Thyroid gland (tissue), 4 donors: ENCODE measurements around the gene UBE2B. TPM values are rescaled to one million over a fixed set of nuclear protein-coding genes. Genes with fewer than 3 reads are reported as not detected.
"Not testable (repeated sequence)": the region's sequence is repeated elsewhere in the genome, so short reads cannot be mapped to it uniquely, and the experiment has no call there.

Experiments used
- DNase-seq, 2 donors: peaks; one replicate each; pipeline ENCODE4 v3.0.0-alpha.2; 2019
- H3K27ac ChIP-seq, 3 donors: fragments of 200-600 bp; sonication (generic); 1 replicate in 2 of 3; 2 replicates in 1 of 3; pipeline ENCODE4 v1.5.1; 2016 to 2019; ENCODE audit warnings: mild to moderate bottlenecking in 1 of 3, moderate library complexity in 1 of 3
- H3K27me3 ChIP-seq: fragments of 200-600 bp; sonication (generic); one replicate; pipeline ENCODE4 v1.5.1; 2019
- H3K36me3 ChIP-seq, 2 donors: fragments of 200-600 bp; sonication (generic); one replicate each; pipeline ENCODE4 v1.5.1; 2016 to 2019
- H3K4me1 ChIP-seq, 2 donors: fragments of 200-600 bp; sonication (generic); one replicate each; pipeline ENCODE4 v1.5.1; 2017 to 2019
- H3K4me3 ChIP-seq, 3 donors: fragments of 200-600 bp; sonication (generic); replicated peaks in 1 of 3; 1 replicate in 2 of 3; 2 replicates in 1 of 3; pipeline ENCODE4 v1.5.1; 2016; ENCODE audit warnings: mild to moderate bottlenecking in 1 of 3
- H3K9me3 ChIP-seq: fragments of 200-600 bp; sonication (generic); one replicate; pipeline ENCODE4 v1.5.1; 2017
- POLR2A ChIP-seq, 2 donors: fragments of 450-650 bp; IDR thresholded peaks; one replicate each; pipeline ENCODE4 v1.6.1; 2017; ENCODE audit warnings: antibody characterized with exemption in 2 of 2, mild to moderate bottlenecking in 2 of 2, moderate library complexity in 1 of 2
- WGBS, 2 donors: methylation state at CpG; one replicate each; pipeline ENCODE4 v1.1.5; 2017; 5-methylcytosine and 5-hydroxymethylcytosine counted together
- intact Hi-C: fragments of 100-400 bp; cut with DNase I; formaldehyde crosslinking; loops from one replicate; pipeline ENCODE4 v1.15.1; 2023
- total RNA-seq, 4 donors: library from RNA; depleted of rRNA; stranded (reverse); fragments of >200 nt; gene quantifications; one replicate each; pipeline ENCODE4 v1.2.3, GENCODE V29; 2016
- TF ChIP-seq, protein P1 (sequence below), 6 experiments: fragments of 200-600 bp in 3 of 6; fragments of 450-650 bp in 3 of 6; sonication (generic) in 3 of 6; IDR thresholded peaks; one replicate each; pipeline ENCODE4 v1.5.1; 2016 to 2019; ENCODE audit warnings: antibody characterized with exemption in 6 of 6, mild to moderate bottlenecking in 2 of 6, inconsistent platforms in 1 of 6, moderate library complexity in 1 of 6

UBE2B gene
- total RNA-seq, 4 donors from 2014 or later: 36.8 to 83.2 (median 41.2) TPM

DNA sequence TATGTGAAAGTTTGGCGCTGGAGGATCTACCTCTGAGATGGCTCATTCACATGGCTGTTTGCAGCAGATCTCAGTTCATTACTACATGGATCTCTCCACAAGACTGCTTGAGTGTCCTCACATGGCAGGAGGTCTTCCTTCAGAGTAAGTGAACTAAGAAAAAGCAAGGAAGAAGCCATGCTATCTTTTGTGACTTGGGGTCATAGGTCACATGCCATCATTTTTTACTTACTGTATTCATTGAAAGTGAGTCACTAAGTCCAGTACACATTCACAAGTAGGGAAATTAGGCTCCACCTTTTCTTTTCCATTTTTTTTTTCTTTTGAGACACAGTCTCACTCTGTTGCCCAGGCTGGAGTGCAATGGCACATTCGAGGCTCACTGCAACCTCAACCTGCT lies 49.0 kb downstream of the UBE2B start:
- TF ChIP-seq, protein P1, sequence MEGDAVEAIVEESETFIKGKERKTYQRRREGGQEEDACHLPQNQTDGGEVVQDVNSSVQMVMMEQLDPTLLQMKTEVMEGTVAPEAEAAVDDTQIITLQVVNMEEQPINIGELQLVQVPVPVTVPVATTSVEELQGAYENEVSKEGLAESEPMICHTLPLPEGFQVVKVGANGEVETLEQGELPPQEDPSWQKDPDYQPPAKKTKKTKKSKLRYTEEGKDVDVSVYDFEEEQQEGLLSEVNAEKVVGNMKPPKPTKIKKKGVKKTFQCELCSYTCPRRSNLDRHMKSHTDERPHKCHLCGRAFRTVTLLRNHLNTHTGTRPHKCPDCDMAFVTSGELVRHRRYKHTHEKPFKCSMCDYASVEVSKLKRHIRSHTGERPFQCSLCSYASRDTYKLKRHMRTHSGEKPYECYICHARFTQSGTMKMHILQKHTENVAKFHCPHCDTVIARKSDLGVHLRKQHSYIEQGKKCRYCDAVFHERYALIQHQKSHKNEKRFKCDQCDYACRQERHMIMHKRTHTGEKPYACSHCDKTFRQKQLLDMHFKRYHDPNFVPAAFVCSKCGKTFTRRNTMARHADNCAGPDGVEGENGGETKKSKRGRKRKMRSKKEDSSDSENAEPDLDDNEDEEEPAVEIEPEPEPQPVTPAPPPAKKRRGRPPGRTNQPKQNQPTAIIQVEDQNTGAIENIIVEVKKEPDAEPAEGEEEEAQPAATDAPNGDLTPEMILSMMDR (IDR thresholded peaks at IDR 0.05): no peak
- no peak for TF ChIP-seq POLR2A (IDR thresholded peaks at IDR 0.05)
- no peak for DNase-seq
- Histone ChIP-seq H3K4me1 (no peaks in the 10 kb centered on the region), H3K4me3 (no peak overlapping the region), H3K9me3 (no peaks in the 10 kb centered on the region), H3K36me3 (no peaks in the 10 kb centered on the region), H3K27me3 (no peaks in the 10 kb centered on the region), H3K27ac (no peak overlapping the region)
- intact Hi-C loops: no loop called here
- WGBS, 2 donors: 91 to 100% methylated on average over 2 of the region's 2 CpGs

DNA sequence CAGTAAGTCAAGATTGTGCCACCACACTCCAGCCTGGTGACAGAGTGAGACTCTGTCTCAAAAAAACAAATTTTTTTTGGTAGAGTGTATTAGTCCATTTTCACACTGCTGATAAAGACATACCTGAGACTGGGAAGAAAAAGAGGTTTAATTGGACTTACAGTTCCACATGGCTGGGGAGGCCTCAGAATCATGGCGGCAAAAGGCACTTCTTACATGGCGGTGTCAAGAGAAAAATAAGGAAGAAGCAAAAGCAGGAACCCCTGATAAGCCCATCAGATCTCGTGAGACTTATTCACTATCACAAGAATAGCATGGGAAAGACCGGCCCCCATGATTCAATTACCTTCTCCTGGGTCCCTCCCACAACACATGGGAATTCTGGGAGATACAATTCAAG lies 49.7 kb downstream of the UBE2B start:
- H3K4me1 ChIP-seq, DNase-seq, H3K4me3 ChIP-seq, H3K9me3 ChIP-seq, intact Hi-C loops, H3K36me3 ChIP-seq, H3K27ac ChIP-seq, H3K27me3 ChIP-seq: not testable (repeated sequence)
- WGBS, 2 donors: 97% methylated on average over 4 of the region's 4 CpGs

DNA sequence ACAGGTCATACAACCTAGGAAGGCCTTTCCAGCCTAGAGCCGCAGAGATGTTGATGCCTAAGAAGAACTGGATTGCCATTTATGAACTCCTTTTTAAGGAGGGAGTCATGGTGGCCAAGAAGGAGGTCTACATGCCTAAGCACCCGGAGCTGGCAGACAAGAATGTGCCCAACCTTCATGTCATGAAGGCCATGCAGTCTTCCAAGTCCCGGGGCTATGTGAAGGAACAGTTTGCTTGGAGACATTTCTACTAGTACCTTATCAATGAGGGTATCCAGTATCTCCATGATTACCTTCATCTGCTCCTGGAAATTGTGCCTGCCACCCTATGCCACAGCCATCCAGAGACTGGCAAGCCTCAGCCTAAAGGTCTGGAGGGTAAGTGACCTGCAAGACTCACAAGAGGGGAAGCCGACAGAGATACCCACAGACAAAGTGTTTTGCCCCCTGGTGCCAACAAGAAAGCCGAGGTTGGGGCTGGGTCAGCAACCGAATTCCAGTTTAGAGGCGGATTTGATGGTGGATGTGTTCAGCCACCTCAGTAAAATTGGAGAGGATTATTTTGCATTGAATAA lies 51.5 kb downstream of the UBE2B start:
- TF ChIP-seq, protein P1 (IDR thresholded peaks at IDR 0.05): no peak
- TF ChIP-seq POLR2A (IDR thresholded peaks at IDR 0.05): no peak

DNA sequence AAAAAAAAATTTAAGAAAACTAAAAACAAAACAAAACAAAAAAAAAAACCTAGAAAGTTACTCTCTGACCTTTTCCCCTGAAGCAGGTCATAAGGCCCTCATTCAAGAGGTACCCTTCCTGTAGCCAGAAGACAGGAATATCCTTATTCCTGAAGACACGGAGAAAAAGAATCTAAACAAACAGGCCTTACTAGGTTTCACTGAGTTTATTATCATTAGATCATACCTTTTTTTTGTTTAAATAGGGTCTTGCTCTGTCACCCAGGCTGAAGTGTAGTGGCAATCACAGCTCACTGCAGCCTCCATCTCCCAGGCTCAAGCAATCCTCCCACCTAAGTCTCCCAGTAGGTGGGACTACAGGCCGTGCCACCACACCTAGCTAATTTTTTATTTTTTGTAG lies 52.0 kb downstream of the UBE2B start:
- TF ChIP-seq, protein P1 (IDR thresholded peaks at IDR 0.05): no peak
- no peak for TF ChIP-seq POLR2A (IDR thresholded peaks at IDR 0.05)
- intact Hi-C loops: no loop called here
- no peaks in the 10 kb centered on the region for H3K9me3 ChIP-seq
- no peaks in the 10 kb centered on the region for H3K27me3 ChIP-seq
- H3K36me3 ChIP-seq: no peaks in the 10 kb centered on the region
- H3K4me1 ChIP-seq: no peaks in the 10 kb centered on the region
- no peak for DNase-seq
- 86 to 88% methylated on average over 2 of the region's 2 CpGs for WGBS, 2 donors
- no peak overlapping the region for H3K4me3 ChIP-seq
- H3K27ac ChIP-seq: no peak overlapping the region

More for the DNA sequence above, 51.5 kb downstream of the UBE2B start:
- Histone ChIP-seq H3K9me3 (no peaks in the 10 kb centered on the region), H3K36me3 (no peaks in the 10 kb centered on the region), H3K27ac (no peak overlapping the region), H3K27me3 (no peaks in the 10 kb centered on the region), H3K4me3 (no peak overlapping the region), H3K4me1 (no peaks in the 10 kb centered on the region)
- intact Hi-C loops: no loop called here
- 85 to 88% methylated on average over 7 of the region's 7 CpGs for WGBS, 2 donors
- DNase-seq: no peak

DNA sequence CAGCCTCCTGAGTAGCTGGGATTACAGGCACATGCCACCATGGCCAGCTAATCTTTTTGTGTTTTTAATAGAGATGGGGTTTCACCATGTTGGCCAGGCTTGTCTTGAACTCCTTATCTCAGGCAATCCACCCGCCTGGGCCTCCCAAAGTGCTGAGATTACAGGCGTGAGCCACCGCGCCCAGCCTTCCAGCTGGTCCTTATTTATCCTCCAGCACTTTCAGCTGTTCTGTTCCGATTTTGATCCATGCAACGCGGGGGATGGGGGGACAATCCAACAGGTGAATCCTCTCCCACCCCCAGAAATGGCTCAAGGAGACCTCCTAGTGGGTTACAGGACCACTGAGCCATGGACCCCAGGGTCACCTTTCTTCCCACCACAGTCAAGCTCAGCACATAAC lies 55.0 kb downstream of the UBE2B start:
- H3K9me3 ChIP-seq: no peaks in the 10 kb centered on the region
- no peaks in the 10 kb centered on the region for H3K36me3 ChIP-seq
- intact Hi-C loops: no loop called here
- no peak for DNase-seq
- 91% methylated on average over 7 of the region's 7 CpGs for WGBS, 2 donors
- no peak overlapping the region for H3K4me3 ChIP-seq
- H3K27me3 ChIP-seq: no peaks in the 10 kb centered on the region
- no peak for TF ChIP-seq POLR2A (IDR thresholded peaks at IDR 0.05)
- TF ChIP-seq, protein P1 (IDR thresholded peaks at IDR 0.05): no peak
- H3K27ac ChIP-seq: no peak overlapping the region
- no peaks in the 10 kb centered on the region for H3K4me1 ChIP-seq
